ENCODE results near the gene PCNX4.

DNA sequence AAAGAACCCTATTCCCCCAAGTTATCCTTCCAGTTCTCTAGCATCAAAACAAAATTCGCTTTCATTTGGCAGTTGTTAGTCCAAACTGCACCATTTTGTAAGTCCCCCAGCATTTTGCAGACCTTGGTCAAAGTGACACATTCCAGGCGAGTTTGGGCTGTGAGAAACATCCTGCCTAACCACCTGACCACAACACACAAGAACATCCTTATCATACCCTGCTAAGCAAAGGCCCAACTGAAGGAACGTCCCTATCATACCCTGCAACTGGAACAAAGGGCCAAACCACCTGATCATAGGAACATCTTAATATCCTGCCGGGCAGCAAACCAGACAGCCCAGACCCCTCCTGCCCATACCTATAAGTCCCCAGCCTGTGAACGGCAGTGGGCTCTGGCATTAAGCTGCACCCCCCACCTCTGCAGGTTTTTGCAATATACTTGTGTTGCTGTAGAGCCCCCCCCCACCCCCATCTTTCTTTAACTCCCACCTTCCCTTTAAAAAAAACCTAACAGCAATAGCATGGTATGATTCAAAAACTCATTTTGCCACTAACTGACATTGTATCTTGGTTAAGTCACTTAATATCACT, 2.7 kb downstream of the PCNX4 start:
- TF ChIP-seq, protein P1, sequence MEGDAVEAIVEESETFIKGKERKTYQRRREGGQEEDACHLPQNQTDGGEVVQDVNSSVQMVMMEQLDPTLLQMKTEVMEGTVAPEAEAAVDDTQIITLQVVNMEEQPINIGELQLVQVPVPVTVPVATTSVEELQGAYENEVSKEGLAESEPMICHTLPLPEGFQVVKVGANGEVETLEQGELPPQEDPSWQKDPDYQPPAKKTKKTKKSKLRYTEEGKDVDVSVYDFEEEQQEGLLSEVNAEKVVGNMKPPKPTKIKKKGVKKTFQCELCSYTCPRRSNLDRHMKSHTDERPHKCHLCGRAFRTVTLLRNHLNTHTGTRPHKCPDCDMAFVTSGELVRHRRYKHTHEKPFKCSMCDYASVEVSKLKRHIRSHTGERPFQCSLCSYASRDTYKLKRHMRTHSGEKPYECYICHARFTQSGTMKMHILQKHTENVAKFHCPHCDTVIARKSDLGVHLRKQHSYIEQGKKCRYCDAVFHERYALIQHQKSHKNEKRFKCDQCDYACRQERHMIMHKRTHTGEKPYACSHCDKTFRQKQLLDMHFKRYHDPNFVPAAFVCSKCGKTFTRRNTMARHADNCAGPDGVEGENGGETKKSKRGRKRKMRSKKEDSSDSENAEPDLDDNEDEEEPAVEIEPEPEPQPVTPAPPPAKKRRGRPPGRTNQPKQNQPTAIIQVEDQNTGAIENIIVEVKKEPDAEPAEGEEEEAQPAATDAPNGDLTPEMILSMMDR (IDR thresholded peaks at IDR 0.05): no peak
- TF ChIP-seq EP300 (IDR thresholded peaks at IDR 0.05): no peak

Data from tibial nerve (tissue), 4 donors.